ENCODE results near the gene AKT3. TPM values are rescaled to one million over a fixed set of nuclear protein-coding genes. Genes with fewer than 3 reads are reported as not detected.
"Not testable (repeated sequence)": the region's sequence is repeated elsewhere in the genome, so short reads cannot be mapped to it uniquely, and the experiment has no call there.

The AKT3 gene
- total and polyA plus RNA-seq, 5 donors from 2014 or later, result 0.81 to 84.2 (median 2.8) TPM

DNA sequence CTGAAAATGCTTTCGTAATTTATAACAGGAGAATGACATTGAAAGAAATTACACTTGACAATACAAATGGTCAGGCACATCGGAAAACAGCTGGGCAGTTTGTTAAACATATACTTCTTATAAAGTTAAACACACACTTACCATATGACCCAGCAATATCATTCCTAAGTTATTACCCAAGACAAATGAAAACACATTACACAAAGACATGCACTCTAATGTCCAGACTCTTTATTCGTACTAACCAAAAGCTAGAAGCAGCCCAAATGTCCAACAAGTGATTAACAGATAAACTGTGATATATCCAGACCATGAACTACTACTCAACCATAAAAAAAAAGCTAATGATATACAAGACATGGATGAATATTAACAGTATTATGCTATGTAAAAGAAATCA, 8.5 kb downstream of the AKT3 start:
- Histone ChIP-seq H3K27ac (ENCODE audit: insufficient read depth, low read length, poor library complexity, severe bottlenecking) (peak overlapping the region; percentile 52), H3K4me1 (ENCODE audit: control insufficient read depth, insufficient read depth, low read length, poor library complexity, severe bottlenecking) (peaks cover 26% of the 10 kb centered on the region), H3K4me3 (ENCODE audit: low read depth, low read length) (no peak overlapping the region), H3K9me3 (ENCODE audit: control insufficient read depth in 2 of 2, low read length in 2 of 2) (no peaks in the 10 kb centered on the region), H3K36me3 (ENCODE audit: control insufficient read depth, insufficient read depth, low read length) (no peaks in the 10 kb centered on the region), H3K27me3 (ENCODE audit: control insufficient read depth, insufficient read depth, low read length) (no peaks in the 10 kb centered on the region)
- Mint-ChIP-seq H3K27ac (peak overlapping the region in 1 of 3 donors; percentile 5), H3K4me3 (peak overlapping the region in 2 of 4 donors; percentile 0 to 44), H3K27me3 (no peaks in the 10 kb centered on the region), H3K9me3 (peaks cover 0 to 2% (median 0%) of the 10 kb centered on the region in 7 donors), H3K36me3 (no peaks in the 10 kb centered on the region), H3K4me1 (peaks cover 33 to 61% (median 39%) of the 10 kb centered on the region in 4 donors)
- ATAC-seq (ENCODE audit: low read depth in 2 of 2) (no peak), DNase-seq (no peak)

- DNase-seq, result peak in 2 of 3 donors; percentile 33 to 35
- Mint-ChIP-seq H3K4me1 (peaks cover 25 to 43% (median 33%) of the 10 kb centered on the region in 4 donors), H3K27ac (peak overlapping the region; percentile 44 to 94 (median 59)), H3K4me3 (peak overlapping the region; percentile 38 to 82 (median 54)), H3K9me3 (peaks cover 1 to 5% (median 3%) of the 10 kb centered on the region in 7 donors), H3K27me3 (no peaks in the 10 kb centered on the region), H3K36me3 (peaks cover 9% of the 10 kb centered on the region)
- peak overlapping the region; percentile 37 for H3K4me3 ChIP-seq (ENCODE audit: low read depth, low read length)
- peak; percentile 57 to 78 for ATAC-seq (ENCODE audit: low read depth in 2 of 2)
- peaks cover 21% of the 10 kb centered on the region for H3K4me1 ChIP-seq (ENCODE audit: control insufficient read depth, insufficient read depth, low read length, poor library complexity, severe bottlenecking)
- no peaks in the 10 kb centered on the region for H3K27me3 ChIP-seq (ENCODE audit: control insufficient read depth, insufficient read depth, low read length)
- peaks cover 0 to 7% of the 10 kb centered on the region in 2 experiments for H3K9me3 ChIP-seq (ENCODE audit: control insufficient read depth in 2 of 2, low read length in 2 of 2)
- no peak overlapping the region for H3K27ac ChIP-seq (ENCODE audit: insufficient read depth, low read length, poor library complexity, severe bottlenecking)
- peaks cover 2% of the 10 kb centered on the region for H3K36me3 ChIP-seq (ENCODE audit: control insufficient read depth, insufficient read depth, low read length)
Measured at GRCh38 chr1:243837907-243838535, 12.0 kb downstream of the AKT3 start.

GRCh38 chr1:243834130-243834529, 15.9 kb downstream of the AKT3 start:
- Mint-ChIP-seq H3K4me3 (no peak overlapping the region), H3K27ac (peak overlapping the region in 1 of 3 donors; percentile 40), H3K27me3 (no peaks in the 10 kb centered on the region), H3K9me3 (peaks cover 1 to 5% (median 3%) of the 10 kb centered on the region in 7 donors), H3K36me3 (peaks cover 19% of the 10 kb centered on the region), H3K4me1 (peaks cover 20 to 38% (median 27%) of the 10 kb centered on the region in 4 donors)
- Histone ChIP-seq H3K27me3 (ENCODE audit: control insufficient read depth, insufficient read depth, low read length) (no peaks in the 10 kb centered on the region), H3K27ac (ENCODE audit: insufficient read depth, low read length, poor library complexity, severe bottlenecking) (no peak overlapping the region), H3K9me3 (ENCODE audit: control insufficient read depth in 2 of 2, low read length in 2 of 2) (peaks cover 0 to 7% of the 10 kb centered on the region in 2 experiments), H3K4me3 (ENCODE audit: low read depth, low read length) (no peak overlapping the region), H3K4me1 (ENCODE audit: control insufficient read depth, insufficient read depth, low read length, poor library complexity, severe bottlenecking) (peaks cover 12% of the 10 kb centered on the region), H3K36me3 (ENCODE audit: control insufficient read depth, insufficient read depth, low read length) (peaks cover 2% of the 10 kb centered on the region)
- ATAC-seq (ENCODE audit: low read depth in 2 of 2), result no peak
- DNase-seq, result no peak

- H3K36me3 ChIP-seq (ENCODE audit: control insufficient read depth, insufficient read depth, low read length), result peaks cover 2% of the 10 kb centered on the region
- ATAC-seq (ENCODE audit: low read depth in 2 of 2), result no peak
- Mint-ChIP-seq H3K36me3 (peaks cover 22% of the 10 kb centered on the region), H3K27me3 (no peaks in the 10 kb centered on the region), H3K4me1 (peaks cover 15 to 39% (median 23%) of the 10 kb centered on the region in 4 donors), H3K4me3 (no peak overlapping the region), H3K9me3 (peaks cover 1 to 5% (median 3%) of the 10 kb centered on the region in 7 donors), H3K27ac (no peak overlapping the region)
- H3K27ac ChIP-seq (ENCODE audit: insufficient read depth, low read length, poor library complexity, severe bottlenecking), result no peak overlapping the region
- H3K27me3 ChIP-seq (ENCODE audit: control insufficient read depth, insufficient read depth, low read length), result no peaks in the 10 kb centered on the region
- no peak for DNase-seq
- peaks cover 4% of the 10 kb centered on the region for H3K4me1 ChIP-seq (ENCODE audit: control insufficient read depth, insufficient read depth, low read length, poor library complexity, severe bottlenecking)
- H3K4me3 ChIP-seq (ENCODE audit: low read depth, low read length), result no peak overlapping the region
- peaks cover 0 to 7% of the 10 kb centered on the region in 2 experiments for H3K9me3 ChIP-seq (ENCODE audit: control insufficient read depth in 2 of 2, low read length in 2 of 2)
Measured at GRCh38 chr1:243831463-243831862, 18.6 kb downstream of the AKT3 start.

DNA sequence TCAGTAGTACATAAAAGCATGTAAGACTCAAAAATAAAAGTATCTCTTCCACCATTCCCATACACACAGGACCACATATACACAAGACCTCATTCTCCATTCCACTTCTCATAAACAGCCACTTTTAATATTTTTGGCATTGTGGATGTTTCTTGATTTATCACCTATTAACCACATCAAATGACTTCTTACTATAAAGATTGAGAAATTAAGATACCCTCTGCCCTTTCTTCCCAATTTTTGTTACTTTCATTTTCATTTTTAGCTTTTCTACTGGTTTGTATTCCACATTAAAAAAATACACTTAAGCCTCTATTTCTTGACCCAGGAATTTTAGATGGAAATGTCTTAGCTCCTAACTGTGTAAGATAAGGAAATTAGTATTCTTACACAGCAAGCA, 22.8 kb downstream of the AKT3 start:
- Mint-ChIP-seq H3K9me3 (peaks cover 0 to 16% (median 3%) of the 10 kb centered on the region in 7 donors), H3K36me3 (peaks cover 32% of the 10 kb centered on the region), H3K27me3 (no peaks in the 10 kb centered on the region), H3K4me3 (no peak overlapping the region), H3K4me1 (peaks cover 25 to 40% (median 30%) of the 10 kb centered on the region in 4 donors), H3K27ac (peak overlapping the region in 1 of 3 donors; percentile 8)
- H3K36me3 ChIP-seq (ENCODE audit: control insufficient read depth, insufficient read depth, low read length), result no peaks in the 10 kb centered on the region
- DNase-seq (no peak), ATAC-seq (ENCODE audit: low read depth in 2 of 2) (no peak)
- H3K9me3 ChIP-seq (ENCODE audit: control insufficient read depth in 2 of 2, low read length in 2 of 2), result peaks cover 1 to 5% of the 10 kb centered on the region in 2 experiments
- no peaks in the 10 kb centered on the region for H3K27me3 ChIP-seq (ENCODE audit: control insufficient read depth, insufficient read depth, low read length)
- peak overlapping the region; percentile 32 for H3K4me3 ChIP-seq (ENCODE audit: low read depth, low read length)
- no peak overlapping the region for H3K27ac ChIP-seq (ENCODE audit: insufficient read depth, low read length, poor library complexity, severe bottlenecking)
- peaks cover 4% of the 10 kb centered on the region for H3K4me1 ChIP-seq (ENCODE audit: control insufficient read depth, insufficient read depth, low read length, poor library complexity, severe bottlenecking)

DNA sequence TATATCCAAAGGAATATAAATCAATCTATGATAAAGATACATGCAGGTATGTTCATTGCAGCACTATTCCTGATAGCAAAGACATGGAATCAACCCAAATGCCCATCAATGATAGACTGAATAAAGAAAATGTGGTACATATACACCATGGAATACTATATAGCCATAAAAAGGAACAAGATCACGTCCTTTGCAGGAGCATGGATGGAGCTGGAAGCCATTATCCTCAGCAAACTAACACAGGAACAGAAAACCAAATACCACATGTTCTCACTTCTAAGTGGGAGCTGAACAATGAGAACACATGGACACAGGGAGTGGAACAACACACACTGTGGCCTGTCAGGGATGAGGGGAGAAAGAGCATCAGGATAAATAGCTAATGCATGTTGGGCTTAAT, 25.1 kb downstream of the AKT3 start:
- not testable (repeated sequence) for H3K27ac ChIP-seq (ENCODE audit: insufficient read depth, low read length, poor library complexity, severe bottlenecking); DNase-seq; ATAC-seq (ENCODE audit: low read depth in 2 of 2); H3K4me1 ChIP-seq (ENCODE audit: control insufficient read depth, insufficient read depth, low read length, poor library complexity, severe bottlenecking); H3K36me3 ChIP-seq (ENCODE audit: control insufficient read depth, insufficient read depth, low read length); H3K4me3 ChIP-seq (ENCODE audit: low read depth, low read length); H3K4me3 Mint-ChIP-seq; H3K27me3 Mint-ChIP-seq; H3K27me3 ChIP-seq (ENCODE audit: control insufficient read depth, insufficient read depth, low read length)
- H3K36me3 Mint-ChIP-seq, result peaks cover 45% of the 10 kb centered on the region
- H3K27ac Mint-ChIP-seq, result peak overlapping the region in 1 of 3 donors; percentile 86
- H3K4me1 Mint-ChIP-seq, result peaks cover 16 to 33% (median 28%) of the 10 kb centered on the region in 4 donors
- H3K9me3 ChIP-seq (ENCODE audit: control insufficient read depth in 2 of 2, low read length in 2 of 2), result peaks cover 11 to 23% of the 10 kb centered on the region in 2 experiments
- peaks cover 5 to 37% (median 14%) of the 10 kb centered on the region in 7 donors for H3K9me3 Mint-ChIP-seq

GRCh38 chr1:243821177-243821680, 28.8 kb downstream of the AKT3 start:
- Histone ChIP-seq H3K27me3 (ENCODE audit: control insufficient read depth, insufficient read depth, low read length) (no peaks in the 10 kb centered on the region), H3K27ac (ENCODE audit: insufficient read depth, low read length, poor library complexity, severe bottlenecking) (no peak overlapping the region), H3K4me1 (ENCODE audit: control insufficient read depth, insufficient read depth, low read length, poor library complexity, severe bottlenecking) (no peaks in the 10 kb centered on the region), H3K4me3 (ENCODE audit: low read depth, low read length) (no peak overlapping the region), H3K9me3 (ENCODE audit: control insufficient read depth in 2 of 2, low read length in 2 of 2) (peaks cover 11 to 23% of the 10 kb centered on the region in 2 experiments), H3K36me3 (ENCODE audit: control insufficient read depth, insufficient read depth, low read length) (peaks cover 14% of the 10 kb centered on the region)
- H3K36me3 Mint-ChIP-seq, result peaks cover 44% of the 10 kb centered on the region
- ATAC-seq (ENCODE audit: low read depth in 2 of 2) (no peak), DNase-seq (no peak)
- peak overlapping the region in 1 of 3 donors; percentile 61 for H3K27ac Mint-ChIP-seq
- no peak overlapping the region for H3K4me3 Mint-ChIP-seq
- H3K27me3 Mint-ChIP-seq, result no peaks in the 10 kb centered on the region
- H3K9me3 Mint-ChIP-seq, result peaks cover 5 to 37% (median 14%) of the 10 kb centered on the region in 7 donors
- peaks cover 0 to 24% (median 20%) of the 10 kb centered on the region in 4 donors for H3K4me1 Mint-ChIP-seq

Data from CD4-positive, CD25-positive, alpha-beta regulatory T cell (primary cell).